HG03108 (cell line): ENCODE results near the gene FHIT.
A peak's percentile ranks its signal among the peaks of the same experiment; 100 is the strongest.
"Not testable (repeated sequence)": the region's sequence is repeated elsewhere in the genome, so short reads cannot be mapped to it uniquely, and the experiment has no call there.

ENCODE experiments used
- ATAC-seq: cut with Tn5 transposase; IDR thresholded peaks from one replicate; pipeline ENCODE4 v1.9.1; 2021; ENCODE audit warnings: moderate library complexity; ENCODE audit not compliant: unreplicated experiment

The FHIT gene

GRCh38 chr3:60588806-60589205 is 662.4 kb downstream of the FHIT start:
- ATAC-seq: no peak

GRCh38 chr3:60585918-60586317 is 665.3 kb downstream of the FHIT start:
- no peak for ATAC-seq

GRCh38 chr3:60584250-60584649 is 667.0 kb downstream of the FHIT start:
- ATAC-seq: no peak

GRCh38 chr3:60582288-60582687 is 669.0 kb downstream of the FHIT start:
- ATAC-seq: no peak

GRCh38 chr3:60580809-60581208 is 670.4 kb downstream of the FHIT start:
- no peak for ATAC-seq

- no peak for ATAC-seq
Observed at GRCh38 chr3:60579734-60580133, 671.5 kb downstream of the FHIT start.

GRCh38 chr3:60578936-60579335 is 672.3 kb downstream of the FHIT start:
- no peak for ATAC-seq

GRCh38 chr3:60577601-60578000 is 673.7 kb downstream of the FHIT start:
- ATAC-seq: no peak

- no peak for ATAC-seq
Observed at GRCh38 chr3:60575718-60576272, 675.5 kb downstream of the FHIT start.

GRCh38 chr3:60574046-60574769 is 677.0 kb downstream of the FHIT start:
- ATAC-seq: no peak

GRCh38 chr3:60573494-60573893 is 677.8 kb downstream of the FHIT start:
- no peak for ATAC-seq

- no peak for ATAC-seq
Observed at GRCh38 chr3:60571511-60571910, 679.7 kb downstream of the FHIT start.

- no peak for ATAC-seq
Observed at GRCh38 chr3:60557122-60557521, 694.1 kb downstream of the FHIT start.

GRCh38 chr3:60555686-60556354 is 695.4 kb downstream of the FHIT start:
- peak; percentile 92 for ATAC-seq

GRCh38 chr3:60553144-60553543 is 698.1 kb downstream of the FHIT start:
- ATAC-seq: no peak

GRCh38 chr3:60552581-60552980 is 698.7 kb downstream of the FHIT start:
- ATAC-seq: no peak

GRCh38 chr3:60551455-60552209 is 699.6 kb downstream of the FHIT start:
- no peak for ATAC-seq

GRCh38 chr3:60549863-60550262 is 701.4 kb downstream of the FHIT start:
- ATAC-seq: no peak

GRCh38 chr3:60542995-60543394 is 708.3 kb downstream of the FHIT start:
- no peak for ATAC-seq

GRCh38 chr3:60539394-60539793 is 711.9 kb downstream of the FHIT start:
- ATAC-seq: not testable (repeated sequence)

GRCh38 chr3:60536420-60536819 is 714.8 kb downstream of the FHIT start:
- no peak for ATAC-seq

GRCh38 chr3:60531759-60532158 is 719.5 kb downstream of the FHIT start:
- no peak for ATAC-seq
